ENCODE measurements around the gene ZBTB12. TPM values are rescaled to one million over a fixed set of nuclear protein-coding genes. Genes with fewer than 3 reads are reported as not detected.

Gene ZBTB12
- total and polyA plus RNA-seq, 2 of the 8 experiments (the other 6 are each of a cell fraction or from before 2014, with no cell fraction given) = 20.7 to 40.8 TPM

DNA sequence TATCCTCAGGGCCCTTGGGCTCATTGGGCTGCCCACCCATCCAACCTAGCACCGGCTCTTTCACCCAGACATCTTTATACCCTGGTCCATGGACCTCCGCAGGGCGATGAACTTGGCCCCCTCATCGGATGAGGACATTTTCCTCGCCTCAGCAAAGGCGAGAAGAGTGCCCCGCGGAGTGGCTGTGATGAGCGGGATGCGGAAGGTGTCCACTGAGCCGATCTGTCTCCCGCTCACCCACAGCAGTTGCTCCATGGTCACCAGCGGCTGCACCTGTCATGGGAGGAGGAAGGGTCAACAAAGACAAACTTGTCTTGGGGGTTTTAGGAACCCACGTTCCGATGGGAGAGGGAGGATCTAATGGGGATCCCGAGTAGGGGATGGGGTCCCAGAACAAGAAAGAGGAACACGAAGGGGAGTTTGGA lies 40.0 kb downstream of the ZBTB12 start:
- Histone ChIP-seq H2AFZ (ENCODE audit: low read length) (no peak overlapping the region), H3K4me3 (ENCODE audit: extremely low read depth in 1 of 4, insufficient read depth in 2 of 4, low read depth in 3 of 4, low read length in 4 of 4) (peak overlapping the region; percentile 70 to 79 (median 75)), H2BK15ac (ENCODE audit: low read length) (no peak overlapping the region), H3K18ac (ENCODE audit: extremely low read depth, low read length) (no peak overlapping the region), H3K27ac (ENCODE audit: low read depth, low read length) (no peak overlapping the region), H3K56ac (replicated peaks; ENCODE audit: insufficient read length, low read depth, low read length) (peak overlapping the region; percentile 12), H3K79me2 (ENCODE audit: control insufficient read depth in 1 of 2, insufficient read depth in 2 of 2, low read length in 2 of 2) (no peaks in the 10 kb centered on the region), H4K20me1 (replicated peaks in 1 of 2; ENCODE audit: control insufficient read depth in 1 of 2, insufficient read depth in 2 of 2, low read length in 2 of 2) (no peaks in the 10 kb centered on the region), H3K9me3 (ENCODE audit: insufficient read depth in 2 of 2, low read depth in 1 of 2, low read length in 1 of 2) (no peaks in the 10 kb centered on the region), H2AK5ac (ENCODE audit: low read depth, low read length) (peak overlapping the region; percentile 15; the same call in 1 of the 2 replicates), H2BK20ac (ENCODE audit: low read length) (no peak overlapping the region), H2BK12ac (ENCODE audit: low read depth, low read length) (no peak overlapping the region), H3K4me2 (ENCODE audit: insufficient read depth in 1 of 2, low read depth in 2 of 2, low read length in 2 of 2) (peak overlapping the region; percentile 92 to 98), H3K4ac (replicated peaks; ENCODE audit: insufficient read length, low read depth, low read length) (peak overlapping the region; percentile 44), H4K8ac (ENCODE audit: extremely low read depth, insufficient read depth, low read length) (no peak overlapping the region), H3K9ac (replicated peaks in 1 of 4; ENCODE audit: extremely low read depth in 1 of 4, low read depth in 3 of 4, low read length in 3 of 4) (peak overlapping the region in 3 of 4 experiments; percentile 62 to 64 (median 63); a peak in 3 of 7 replicates), H3K4me1 (replicated peaks in 1 of 4; ENCODE audit: control insufficient read depth in 3 of 4, insufficient read depth in 4 of 4, low read length in 3 of 4) (peaks cover 0 to 12% (median 0%) of the 10 kb centered on the region in 4 experiments; a peak in 4 of 7 replicates), H3K79me1 (ENCODE audit: low read depth, low read length) (0 out of 2 replicates have a peak, but pooled peaks cover 2% of the 10 kb centered on the region), H3K27me3 (replicated peaks in 1 of 4; ENCODE audit: control insufficient read depth in 3 of 4, extremely low read depth in 1 of 4, insufficient read depth in 3 of 4, low read length in 3 of 4) (0 out of 7 replicates have a peak, but pooled peaks cover 0 to 3% (median 0%) of the 10 kb centered on the region in 4 experiments), H3K36me3 (ENCODE audit: control insufficient read depth in 2 of 4, insufficient read depth in 4 of 4, low read length in 3 of 4) (peaks cover 0 to 17% (median 3%) of the 10 kb centered on the region in 4 experiments; a peak in 5 of 8 replicates), H4K5ac (ENCODE audit: insufficient read length, low read depth, low read length) (no peak overlapping the region), H3K23ac (ENCODE audit: insufficient read length) (no peak overlapping the region), H3K14ac (ENCODE audit: insufficient read length) (no peak overlapping the region), H2BK5ac (ENCODE audit: low read depth, low read length) (no peak overlapping the region), H3K23me2 (ENCODE audit: low read depth, low read length) (peaks cover 8% of the 10 kb centered on the region; the same call in 1 of the 2 replicates), H4K91ac (replicated peaks; ENCODE audit: insufficient read length, low read length) (no peak overlapping the region), H2BK120ac (replicated peaks; ENCODE audit: low read depth, low read length) (no peak overlapping the region)
- ChIA-PET POLR2A (ENCODE audit: partially characterized antibody) (interaction anchor here (1.2 to 6.7 kb wide), 9 partner anchors 14 to 122 kb away, joined by 3 to 71 read pairs (median 12); partner anchors contain the start of genes EHMT2, HSPA1A, HSPA1L and MSH5), CTCF (ENCODE audit: partially characterized antibody) (interaction anchor here (1.6 kb wide), 1 partner anchor 10 kb away, joined by 4 read pairs; no protein-coding TSS in a partner anchor)
- DNase-seq (ENCODE audit: low read depth in 1 of 2, low spot score in 2 of 2) = no peak
- FAIRE-seq = no peak
- 62% methylated on average over 17 of the region's 17 CpGs; no CpG with 5 or more reads in 1 of the 2 experiments for WGBS, 2 experiments (ENCODE audit: extremely low coverage in 1 of 2, insufficient coverage in 1 of 2, insufficient read length in 1 of 2, insufficient replicate concordance in 2 of 2, low coverage in 1 of 2, low lambda C conversion rate in 2 of 2, missing lambda C conversion rate in 1 of 2)
- no peak for TF ChIP-seq TBP (IDR thresholded peaks at IDR 0.05; ENCODE audit: low read depth, low read length)
